Common myeloid progenitor, CD34-positive (primary cell): ENCODE data around the gene CDC42EP4.

ENCODE experiments used
- CTCF ChIA-PET: fragments of 350-600 bp; sonication (Branson Sonifier 250); formaldehyde crosslinking; loops from one replicate; lab custom pipeline; 2021; ENCODE audit warnings: antibody characterized with exemption; lab: Charles Lee
- POLR2A ChIA-PET: fragments of 350-600 bp; sonication (Branson Sonifier 250); formaldehyde crosslinking; loops from one replicate; lab custom pipeline; 2021; ENCODE audit warnings: antibody characterized with exemption; lab: Charles Lee
- DNase-seq, 3 donors: peaks; one replicate each; pipeline versions ENCODE4 v3.0.0 to v3.0.0-alpha.2; 2013
- H3K27ac ChIP-seq, 2 experiments: 1 replicate in 1 of 2; 2 replicates in 1 of 2; pipeline ENCODE4 v1.7.0; 2013; ENCODE audit warnings: inconsistent platforms in 2 of 2, low read length in 2 of 2, mild to moderate bottlenecking in 2 of 2, low read depth in 1 of 2, moderate library complexity in 1 of 2; ENCODE audit not compliant: severe bottlenecking in 2 of 2, insufficient read depth in 1 of 2, poor library complexity in 1 of 2
- H3K27me3 ChIP-seq, 5 experiments: replicated peaks in 2 of 5; 1 replicate in 3 of 5; 2 replicates in 2 of 5; pipeline versions ENCODE4 v1.6.1 to v1.7.0; 2013; ENCODE audit warnings: low read length in 4 of 5, mild to moderate bottlenecking in 2 of 5, moderate library complexity in 2 of 5, inconsistent platforms in 1 of 5; ENCODE audit not compliant: insufficient read depth in 5 of 5, control insufficient read depth in 4 of 5
- H3K36me3 ChIP-seq, 4 experiments: 1 replicate in 2 of 4; 2 replicates in 2 of 4; pipeline versions ENCODE4 v1.6.1 to v1.7.0; 2013; ENCODE audit warnings: low read length in 3 of 4, control low read depth in 1 of 4, mild to moderate bottlenecking in 1 of 4; ENCODE audit not compliant: control insufficient read depth in 4 of 4, insufficient read depth in 4 of 4
- H3K4me1 ChIP-seq, 4 experiments: 1 replicate in 3 of 4; 2 replicates in 1 of 4; pipeline versions ENCODE4 v1.6.1 to v1.7.1; 2013; ENCODE audit warnings: low read length in 3 of 4, mild to moderate bottlenecking in 3 of 4, control low read depth in 1 of 4, inconsistent platforms in 1 of 4, moderate library complexity in 1 of 4; ENCODE audit not compliant: control insufficient read depth in 4 of 4, insufficient read depth in 4 of 4; ENCODE audit errors: control extremely low read depth in 1 of 4
- H3K4me3 ChIP-seq, 7 experiments: 1 replicate in 4 of 7; 2 replicates in 3 of 7; pipeline versions ENCODE4 v1.5.1 to v1.7.0; 2013; ENCODE audit warnings: mild to moderate bottlenecking in 7 of 7, low read length in 6 of 7, moderate library complexity in 6 of 7, inconsistent platforms in 2 of 7, low read depth in 2 of 7, control low read depth in 1 of 7; ENCODE audit not compliant: insufficient read depth in 4 of 7, control insufficient read depth in 1 of 7; ENCODE audit errors: extremely low read depth in 1 of 7
- H3K9me3 ChIP-seq, 5 experiments: 1 replicate in 4 of 5; 2 replicates in 1 of 5; pipeline versions ENCODE4 v1.6.1 to v1.7.1; 2013; ENCODE audit warnings: low read length in 4 of 5, mild to moderate bottlenecking in 2 of 5, inconsistent platforms in 1 of 5, low read depth in 1 of 5, moderate library complexity in 1 of 5; ENCODE audit not compliant: control insufficient read depth in 4 of 5, insufficient read depth in 2 of 5; ENCODE audit errors: control extremely low read depth in 1 of 5
- WGBS: methylation state at CpG from one replicate; pipeline ENCODE4 v1.1.5; 2013; ENCODE audit not compliant: insufficient coverage; 5-methylcytosine and 5-hydroxymethylcytosine counted together

The CDC42EP4 gene

GRCh38 chr17:73343168-73343634 is 31.4 kb upstream of the CDC42EP4 start:
- Histone ChIP-seq H3K36me3 (peaks cover 0 to 3% (median 0%) of the 10 kb centered on the region in 4 experiments), H3K27ac (no peak overlapping the region), H3K4me3 (peak overlapping the region in 1 of 7 experiments; percentile 5), H3K4me1 (no peaks in the 10 kb centered on the region), H3K27me3 (no peaks in the 10 kb centered on the region), H3K9me3 (no peaks in the 10 kb centered on the region)
- DNase-seq = no peak
- POLR2A ChIA-PET = interaction anchor here (0.6 kb wide), 1 partner anchor 31 kb away, joined by 4 read pairs; no protein-coding TSS in a partner anchor
- 80% methylated on average over 15 of the region's 17 CpGs for WGBS
- CTCF ChIA-PET = interaction anchor here (1.6 kb wide), 1 partner anchor 12 kb away, joined by 4 read pairs; no protein-coding TSS in a partner anchor

GRCh38 chr17:73342541-73343167 is 30.9 kb upstream of the CDC42EP4 start:
- H3K36me3 ChIP-seq = peaks cover 0 to 6% (median 0%) of the 10 kb centered on the region in 4 experiments
- H3K27ac ChIP-seq = no peak overlapping the region
- no peaks in the 10 kb centered on the region for H3K9me3 ChIP-seq
- no peak overlapping the region for H3K4me3 ChIP-seq
- WGBS = 93% methylated on average over 3 of the region's 7 CpGs
- peak in 2 of 3 donors; percentile 4 to 10 for DNase-seq
- H3K27me3 ChIP-seq = peaks cover 0 to 1% (median 0%) of the 10 kb centered on the region in 5 experiments
- H3K4me1 ChIP-seq = no peaks in the 10 kb centered on the region
- ChIA-PET POLR2A (interaction anchor here (0.6 kb wide), 2 partner anchors 32 to 41 kb away, joined by 3 to 4 read pairs; no protein-coding TSS in a partner anchor), CTCF (interaction anchor here (0.6 to 1.6 kb wide), 2 partner anchors 13 to 1223 kb away, joined by 3 to 4 read pairs; no protein-coding TSS in a partner anchor)

GRCh38 chr17:73342050-73342522 is 30.3 kb upstream of the CDC42EP4 start:
- Histone ChIP-seq H3K36me3 (peaks cover 0 to 6% (median 0%) of the 10 kb centered on the region in 4 experiments), H3K4me1 (no peaks in the 10 kb centered on the region), H3K27me3 (peaks cover 0 to 1% (median 0%) of the 10 kb centered on the region in 5 experiments), H3K27ac (no peak overlapping the region), H3K4me3 (no peak overlapping the region), H3K9me3 (no peaks in the 10 kb centered on the region)
- WGBS = 99% methylated on average over 8 of the region's 12 CpGs
- DNase-seq = peak in 2 of 3 donors; percentile 10 to 20
- ChIA-PET POLR2A (interaction anchor here (0.6 kb wide), 1 partner anchor 40 kb away, joined by 3 read pairs; no protein-coding TSS in a partner anchor), CTCF (interaction anchor here (0.6 to 1.6 kb wide), 3 partner anchors 8 to 1223 kb away, joined by 3 to 4 read pairs (median 4); no protein-coding TSS in a partner anchor)

- no peak for DNase-seq
- H3K4me1 ChIP-seq = no peaks in the 10 kb centered on the region
- POLR2A ChIA-PET = no interaction called here
- H3K27me3 ChIP-seq = peaks cover 0 to 1% (median 0%) of the 10 kb centered on the region in 5 experiments
- H3K4me3 ChIP-seq = no peak overlapping the region
- H3K27ac ChIP-seq = no peak overlapping the region
- CTCF ChIA-PET = interaction anchor here (0.8 to 1.6 kb wide), 4 partner anchors 8 to 61 kb away, joined by 3 to 4 read pairs (median 4); no protein-coding TSS in a partner anchor
- no peaks in the 10 kb centered on the region for H3K9me3 ChIP-seq
- 89% methylated on average over 12 of the region's 15 CpGs for WGBS
- H3K36me3 ChIP-seq = peaks cover 0 to 6% (median 0%) of the 10 kb centered on the region in 4 experiments
Measured at GRCh38 chr17:73341350-73342049, 29.7 kb upstream of the CDC42EP4 start.

GRCh38 chr17:73340093-73340596 is 28.3 kb upstream of the CDC42EP4 start:
- no peak overlapping the region for H3K27ac ChIP-seq
- CTCF ChIA-PET = interaction anchor here (1.0 to 1.2 kb wide), 2 partner anchors 29 to 59 kb away, joined by 3 to 5 read pairs; no protein-coding TSS in a partner anchor

GRCh38 chr17:73338566-73339197 is 26.9 kb upstream of the CDC42EP4 start:
- H3K9me3 ChIP-seq = no peaks in the 10 kb centered on the region
- DNase-seq = no peak
- 100% methylated on average over 6 of the region's 22 CpGs for WGBS
- ChIA-PET CTCF (interaction anchor here (1.2 kb wide), 1 partner anchor 28 kb away, joined by 5 read pairs; no protein-coding TSS in a partner anchor), POLR2A (no interaction called here)
- peaks cover 0 to 6% (median 0%) of the 10 kb centered on the region in 4 experiments for H3K36me3 ChIP-seq
- H3K27me3 ChIP-seq = peaks cover 0 to 1% (median 0%) of the 10 kb centered on the region in 5 experiments
- H3K4me1 ChIP-seq = no peaks in the 10 kb centered on the region
- H3K4me3 ChIP-seq = no peak overlapping the region
- no peak overlapping the region for H3K27ac ChIP-seq

More at GRCh38 chr17:73340093-73340596, 28.3 kb upstream of the CDC42EP4 start:
- Histone ChIP-seq H3K27me3 (peaks cover 0 to 1% (median 0%) of the 10 kb centered on the region in 5 experiments), H3K4me1 (no peaks in the 10 kb centered on the region), H3K9me3 (no peaks in the 10 kb centered on the region), H3K4me3 (no peak overlapping the region), H3K36me3 (peaks cover 0 to 6% (median 0%) of the 10 kb centered on the region in 4 experiments)
- POLR2A ChIA-PET = no interaction called here
- WGBS = 89% methylated on average over 6 of the region's 7 CpGs
- peak in 2 of 3 donors; percentile 7 to 14 for DNase-seq
